ENCODE data around the gene SART3. TPM values are rescaled to one million over a fixed set of nuclear protein-coding genes. Genes with fewer than 3 reads are reported as not detected.

The SART3 gene
- total RNA-seq, 4 donors from 2014 or later, result 67.8 to 205 (median 77.7) TPM

GRCh38 chr12:108580531-108580930, 19.6 kb upstream of the SART3 start:
- no peaks in the 10 kb centered on the region for H3K9me3 ChIP-seq
- DNase-seq, result peak in 1 of 3 donors; percentile 36
- no peaks in the 10 kb centered on the region for H3K27me3 ChIP-seq
- peak overlapping the region in 1 of 4 donors; percentile 17 for H3K27ac ChIP-seq
- no peak overlapping the region for H3K4me3 ChIP-seq
- no peaks in the 10 kb centered on the region for H3K36me3 ChIP-seq
- no peaks in the 10 kb centered on the region for H3K4me1 ChIP-seq
- TF ChIP-seq POLR2A (IDR thresholded peaks at IDR 0.05) (no peak), CTCF (IDR thresholded peaks at IDR 0.05) (no peak)

DNA sequence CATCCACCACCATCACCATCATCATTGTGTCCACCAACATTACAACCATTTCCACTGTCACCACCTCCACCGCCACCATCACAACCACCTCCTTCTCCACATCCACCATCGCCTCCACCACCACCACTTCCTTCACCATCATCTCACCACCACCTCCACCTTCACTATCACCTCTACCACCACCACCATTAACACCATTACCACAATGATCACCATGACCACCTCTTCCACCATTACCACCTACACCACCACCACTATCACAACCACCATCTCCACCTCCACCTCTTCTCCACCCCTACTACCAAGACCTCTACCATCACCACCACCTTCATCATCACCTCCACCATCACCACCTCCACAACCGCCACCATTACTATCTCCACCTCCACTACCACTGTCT, 17.8 kb upstream of the SART3 start:
- Histone ChIP-seq H3K27me3 (no peaks in the 10 kb centered on the region), H3K27ac (no peak overlapping the region), H3K4me1 (no peaks in the 10 kb centered on the region), H3K9me3 (no peaks in the 10 kb centered on the region), H3K36me3 (no peaks in the 10 kb centered on the region), H3K4me3 (no peak overlapping the region)
- peak in 1 of 3 donors; percentile 24 for DNase-seq
- TF ChIP-seq POLR2A (IDR thresholded peaks at IDR 0.05), result no peak
- no peak for TF ChIP-seq CTCF (IDR thresholded peaks at IDR 0.05)

- no peaks in the 10 kb centered on the region for H3K4me1 ChIP-seq
- no peak for DNase-seq
- H3K27ac ChIP-seq, result no peak overlapping the region
- no peaks in the 10 kb centered on the region for H3K27me3 ChIP-seq
- TF ChIP-seq POLR2A (IDR thresholded peaks at IDR 0.05), result no peak
- no peak for TF ChIP-seq CTCF (IDR thresholded peaks at IDR 0.05)
- no peaks in the 10 kb centered on the region for H3K9me3 ChIP-seq
- H3K36me3 ChIP-seq, result no peaks in the 10 kb centered on the region
- H3K4me3 ChIP-seq, result no peak overlapping the region
Measured at GRCh38 chr12:108578264-108578663, 17.3 kb upstream of the SART3 start.

DNA sequence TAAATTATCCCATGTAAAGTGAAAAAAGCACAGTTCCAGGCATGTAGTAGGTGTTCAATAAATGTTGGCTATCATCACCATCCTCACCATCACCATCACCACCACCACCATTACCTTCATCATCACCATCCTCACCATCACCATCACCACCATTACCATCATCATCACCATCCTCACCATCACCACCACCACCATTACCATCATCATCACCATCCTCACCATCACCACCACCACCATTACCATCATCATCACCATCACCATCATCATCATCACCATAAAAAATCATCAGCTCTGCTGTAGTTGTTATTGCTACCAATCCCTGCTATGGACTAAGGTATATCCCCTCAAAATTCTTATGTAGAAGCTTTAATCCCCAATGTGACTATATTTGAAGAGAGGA, 16.5 kb upstream of the SART3 start:
- no peak for DNase-seq
- TF ChIP-seq CTCF (IDR thresholded peaks at IDR 0.05) (no peak), POLR2A (IDR thresholded peaks at IDR 0.05) (no peak)

GRCh38 chr12:108576660-108577234, 15.8 kb upstream of the SART3 start:
- DNase-seq, result peak in 1 of 3 donors; percentile 26
- no peak overlapping the region for H3K27ac ChIP-seq
- no peak overlapping the region for H3K4me3 ChIP-seq
- H3K27me3 ChIP-seq, result no peaks in the 10 kb centered on the region
- no peaks in the 10 kb centered on the region for H3K36me3 ChIP-seq
- TF ChIP-seq POLR2A (IDR thresholded peaks at IDR 0.05) (no peak), CTCF (IDR thresholded peaks at IDR 0.05) (no peak)
- H3K9me3 ChIP-seq, result no peaks in the 10 kb centered on the region
- H3K4me1 ChIP-seq, result no peaks in the 10 kb centered on the region

More for the DNA sequence above, 16.5 kb upstream of the SART3 start:
- Histone ChIP-seq H3K4me1 (no peaks in the 10 kb centered on the region), H3K4me3 (no peak overlapping the region), H3K36me3 (no peaks in the 10 kb centered on the region), H3K27me3 (no peaks in the 10 kb centered on the region), H3K9me3 (no peaks in the 10 kb centered on the region), H3K27ac (no peak overlapping the region)

Measured in Peyer's patch (tissue), 4 donors.